T-cell (primary cell): Measurements from ENCODE around the gene TMEM213. TPM values are rescaled to one million over a fixed set of nuclear protein-coding genes. Genes with fewer than 3 reads are reported as not detected.

Experiments
- ATAC-seq, 4 experiments: fragments of 200-7000 bp in 3 of 4; fragments of 150-1000 bp in 1 of 4; cut with Tn5 transposase; replicated peaks in 1 of 4; 1 replicate in 3 of 4; 2 replicates in 1 of 4; pipeline ENCODE4 v1.10.0; 2021; ENCODE audit warnings: moderate library complexity in 3 of 4, mild to moderate bottlenecking in 2 of 4, moderate number of reproducible peaks in 1 of 4
- CTCF ChIA-PET, 2 donors: fragments of 300-600 bp; sonication (Branson Sonifier 250); formaldehyde crosslinking; loops; one replicate each; lab custom pipeline; 2022; ENCODE audit warnings: antibody characterized with exemption in 2 of 2; lab: Charles Lee
- POLR2A ChIA-PET, 2 donors: fragments of 300-600 bp; sonication (Branson Sonifier 250); formaldehyde crosslinking; loops; one replicate each; lab custom pipeline; 2022; ENCODE audit warnings: antibody characterized with exemption in 2 of 2; lab: Charles Lee
- DNase-seq, 35 experiments: peaks; one replicate each; pipeline versions ENCODE4 v3.0.0 to v3.0.0-alpha.2; 2013 to 2023
- H3K27ac ChIP-seq: one replicate; pipeline ENCODE4 v1.5.1; 2013; ENCODE audit warnings: low read length
- H3K27me3 ChIP-seq, 2 experiments: replicated peaks in 1 of 2; 1 replicate in 1 of 2; 2 replicates in 1 of 2; pipeline versions ENCODE4 v1.6.1 to v1.7.0; 2013; ENCODE audit warnings: low read length in 1 of 2, mixed read lengths in 1 of 2; ENCODE audit not compliant: control insufficient read depth in 2 of 2, insufficient read depth in 2 of 2; ENCODE audit errors: extremely low read depth in 1 of 2
- H3K36me3 ChIP-seq, 2 donors: 1 replicate in 1 of 2; 2 replicates in 1 of 2; pipeline versions ENCODE4 v1.6.1 to v1.7.0; 2013; ENCODE audit warnings: low read length in 1 of 2; ENCODE audit not compliant: control insufficient read depth in 2 of 2, insufficient read depth in 1 of 2; ENCODE audit errors: extremely low read depth in 1 of 2
- H3K4me1 ChIP-seq, 2 experiments: 1 replicate in 1 of 2; 2 replicates in 1 of 2; pipeline versions ENCODE4 v1.6.1 to v1.7.0; 2013; ENCODE audit warnings: low read length in 2 of 2, mixed read lengths in 1 of 2; ENCODE audit not compliant: insufficient read depth in 2 of 2, control insufficient read depth in 1 of 2; ENCODE audit errors: extremely low read depth in 1 of 2
- H3K4me3 ChIP-seq, 2 donors: 1 replicate in 1 of 2; 2 replicates in 1 of 2; pipeline versions ENCODE4 v1.5.1 to v1.7.0; 2013; ENCODE audit warnings: mild to moderate bottlenecking in 2 of 2, low read length in 1 of 2, moderate library complexity in 1 of 2; ENCODE audit not compliant: control insufficient read depth in 1 of 2; ENCODE audit errors: extremely low read depth in 1 of 2
- H3K9me3 ChIP-seq: 2 replicates; pipeline ENCODE4 v1.7.0; 2013
- H3K27ac Mint-ChIP-seq, 2 donors: one replicate each; pipeline ENCODE4 v1.8.0; 2020 to 2021; ENCODE audit warnings: mild to moderate bottlenecking in 2 of 2, mixed read lengths in 2 of 2
- H3K27me3 Mint-ChIP-seq, 2 donors: one replicate each; pipeline ENCODE4 v1.8.0; 2021 to 2022; ENCODE audit warnings: mixed read lengths in 2 of 2
- H3K36me3 Mint-ChIP-seq: one replicate; pipeline ENCODE4 v1.8.0; 2021; ENCODE audit warnings: mixed read lengths
- H3K4me1 Mint-ChIP-seq, 3 donors: one replicate each; pipeline ENCODE4 v1.8.0; 2020 to 2022; ENCODE audit warnings: mixed read lengths in 3 of 3, mild to moderate bottlenecking in 1 of 3
- H3K4me3 Mint-ChIP-seq, 3 donors: one replicate each; pipeline ENCODE4 v1.8.0; 2020 to 2022; ENCODE audit warnings: mild to moderate bottlenecking in 3 of 3, mixed read lengths in 3 of 3, moderate library complexity in 3 of 3
- H3K9me3 Mint-ChIP-seq, 3 donors: one replicate each; pipeline ENCODE4 v1.8.0; 2020 to 2022; ENCODE audit warnings: mixed read lengths in 3 of 3
- WGBS: methylation state at CpG from one replicate; pipeline ENCODE4 v1.1.5; 2013; ENCODE audit warnings: missing lambda C conversion rate; ENCODE audit not compliant: insufficient coverage; 5-methylcytosine and 5-hydroxymethylcytosine counted together
- total RNA-seq, 35 experiments: library from RNA in 6 of 35; stranded (reverse) in 6 of 35; fragments of 120-200 nt in 1 of 35; gene quantifications; one replicate each; pipeline versions ENCODE4 v1.2.1 to v1.2.4 and lab custom pipeline; 2013 to 2026

TMEM213 gene
- total RNA-seq, 5 donors from 2014 or later (not counting 1 experiment from before 2014, with no cell fraction given): not detected

DNA sequence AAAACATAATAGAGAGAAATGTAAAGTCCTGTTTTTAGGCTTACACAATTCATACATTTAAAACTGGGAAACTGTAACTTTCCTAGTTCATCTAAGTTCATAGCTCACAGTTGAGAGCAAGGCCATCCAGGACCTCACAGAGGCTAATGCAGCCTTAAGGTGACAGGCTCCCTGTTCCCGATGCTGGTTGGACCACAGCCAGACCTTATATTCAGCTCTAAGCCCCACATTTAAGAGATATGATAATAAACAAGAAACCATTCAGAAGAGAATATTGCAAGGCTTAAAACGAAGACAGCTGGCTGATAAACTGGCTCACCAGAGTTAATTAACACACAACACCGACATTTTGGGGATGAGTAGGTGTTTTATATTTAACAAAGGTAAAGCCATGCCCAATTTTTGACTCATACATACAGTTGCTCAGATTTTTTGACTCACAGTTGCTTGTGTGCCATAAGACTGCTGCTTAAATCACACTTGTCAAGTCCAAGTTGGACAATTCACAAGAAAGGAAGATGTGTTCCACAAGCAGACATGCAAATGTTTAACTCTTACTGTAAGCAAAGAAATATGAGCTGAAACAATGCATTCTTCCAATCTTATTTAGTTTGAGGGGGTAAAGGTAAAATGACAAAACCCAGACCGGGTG, 41.1 kb upstream of the TMEM213 start:
- Mint-ChIP-seq H3K27me3 (no peaks in the 10 kb centered on the region), H3K4me1 (peaks cover 21 to 50% (median 46%) of the 10 kb centered on the region in 3 donors), H3K36me3 (no peaks in the 10 kb centered on the region), H3K9me3 (no peaks in the 10 kb centered on the region), H3K27ac (peak overlapping the region in 1 of 2 donors; percentile 29), H3K4me3 (no peak overlapping the region)
- Histone ChIP-seq H3K4me1 (peaks cover 14 to 23% of the 10 kb centered on the region in 2 experiments), H3K36me3 (no peaks in the 10 kb centered on the region), H3K27me3 (peaks cover 0 to 1% of the 10 kb centered on the region in 2 experiments), H3K27ac (no peak overlapping the region), H3K9me3 (no peaks in the 10 kb centered on the region), H3K4me3 (no peak overlapping the region)
- ATAC-seq (no peak), DNase-seq (no peak)
- ChIA-PET POLR2A (no interaction called here), CTCF (interaction anchor here in 1 of 2 donors (0.5 kb wide), 2 partner anchors 21 to 119 kb away, joined by 3 read pairs; no protein-coding TSS in a partner anchor)
- no CpG with 5 or more reads among the region's 4 CpGs for WGBS

DNA sequence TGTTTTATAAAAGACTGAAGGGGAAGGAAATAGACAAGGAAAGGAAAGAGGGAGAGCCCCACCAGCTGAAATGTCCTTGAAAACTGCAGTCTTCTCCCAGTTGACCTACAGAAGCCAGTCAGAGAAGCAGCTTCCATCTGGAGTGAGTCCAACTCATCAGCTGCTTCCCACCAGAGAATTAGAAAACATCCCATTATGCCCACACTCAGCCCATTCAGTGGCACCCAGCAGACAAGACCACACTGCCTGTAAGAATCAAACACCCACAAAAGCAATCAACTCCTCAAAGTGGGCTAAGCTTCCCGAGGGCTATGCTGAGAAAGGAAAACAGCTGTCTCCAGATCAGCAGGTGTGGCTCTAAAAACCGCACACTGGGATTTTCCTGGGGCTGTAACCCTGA, 29.6 kb upstream of the TMEM213 start:
- H3K27ac ChIP-seq: no peak overlapping the region
- Mint-ChIP-seq H3K27me3 (no peaks in the 10 kb centered on the region), H3K27ac (no peak overlapping the region), H3K4me1 (peaks cover 3 to 6% (median 4%) of the 10 kb centered on the region in 3 donors), H3K4me3 (no peak overlapping the region), H3K9me3 (no peaks in the 10 kb centered on the region), H3K36me3 (no peaks in the 10 kb centered on the region)
- 60% methylated on average over 2 of the region's 2 CpGs for WGBS
- ATAC-seq (no peak), DNase-seq (no peak)
- CTCF ChIA-PET: interaction anchor here in 1 of 2 donors (0.5 to 0.6 kb wide), 2 partner anchors 24 to 137 kb away, joined by 7 read pairs; no protein-coding TSS in a partner anchor
- no peaks in the 10 kb centered on the region for H3K9me3 ChIP-seq
- H3K4me3 ChIP-seq: no peak overlapping the region
- peaks cover 0 to 8% of the 10 kb centered on the region in 2 experiments for H3K27me3 ChIP-seq
- no peaks in the 10 kb centered on the region for H3K4me1 ChIP-seq
- POLR2A ChIA-PET: no interaction called here
- no peaks in the 10 kb centered on the region for H3K36me3 ChIP-seq

DNA sequence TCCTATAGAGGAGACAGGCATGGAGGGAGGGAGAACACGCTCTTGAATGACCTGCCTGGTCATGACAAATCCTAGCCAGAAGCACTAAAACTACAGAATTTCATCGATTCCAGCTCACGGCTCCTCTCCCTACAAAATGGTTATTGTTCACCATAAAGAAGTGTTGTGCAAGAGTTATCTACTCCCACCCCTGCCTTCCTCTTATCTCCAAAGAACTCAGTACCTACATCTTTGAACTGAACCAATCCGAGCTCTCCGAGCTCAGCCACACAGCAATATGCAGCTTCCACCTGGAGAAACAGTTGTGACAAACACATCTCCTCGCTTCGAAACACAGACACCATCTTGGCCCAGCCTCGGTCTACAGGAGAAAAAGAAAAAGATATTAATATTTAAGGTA, 26.9 kb upstream of the TMEM213 start:
- WGBS: no CpG with 5 or more reads among the region's 8 CpGs
- no peak overlapping the region for H3K27ac Mint-ChIP-seq
- CTCF ChIA-PET: interaction anchor here in 1 of 2 donors (0.7 kb wide), 1 partner anchor 20 kb away, joined by 3 read pairs; no protein-coding TSS in a partner anchor

DNA sequence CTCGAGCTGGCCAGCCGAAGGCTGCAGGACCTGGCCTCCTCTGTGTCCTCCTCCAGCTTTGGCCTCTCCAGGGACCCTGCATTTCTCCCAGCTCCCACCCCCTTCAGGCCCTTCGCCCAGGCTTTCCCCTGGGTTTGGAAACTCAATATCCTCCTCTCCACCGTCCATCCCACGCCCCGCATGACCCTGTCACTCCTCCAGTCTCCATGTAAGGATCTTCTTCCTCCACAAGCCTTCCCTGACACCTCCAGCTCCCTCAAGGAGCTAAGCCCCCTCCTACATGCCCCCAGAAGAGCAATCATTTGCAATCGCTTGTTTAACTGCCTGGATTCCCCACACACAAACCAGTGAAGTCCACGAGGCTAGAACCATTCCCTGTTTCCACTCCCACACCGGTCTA, 24.6 kb upstream of the TMEM213 start:
- POLR2A ChIA-PET: no interaction called here
- H3K4me3 Mint-ChIP-seq: no peak overlapping the region

More for the DNA sequence above, 26.9 kb upstream of the TMEM213 start:
- Histone ChIP-seq H3K36me3 (no peaks in the 10 kb centered on the region), H3K27me3 (peaks cover 0 to 7% of the 10 kb centered on the region in 2 experiments), H3K27ac (no peak overlapping the region), H3K9me3 (no peaks in the 10 kb centered on the region), H3K4me1 (no peaks in the 10 kb centered on the region), H3K4me3 (no peak overlapping the region)
- H3K27me3 Mint-ChIP-seq: no peaks in the 10 kb centered on the region
- peaks cover 3 to 6% (median 4%) of the 10 kb centered on the region in 3 donors for H3K4me1 Mint-ChIP-seq
- no peak overlapping the region for H3K4me3 Mint-ChIP-seq
- H3K36me3 Mint-ChIP-seq: no peaks in the 10 kb centered on the region
- no peaks in the 10 kb centered on the region for H3K9me3 Mint-ChIP-seq
- DNase-seq (no peak), ATAC-seq (no peak)
- POLR2A ChIA-PET: no interaction called here

DNA sequence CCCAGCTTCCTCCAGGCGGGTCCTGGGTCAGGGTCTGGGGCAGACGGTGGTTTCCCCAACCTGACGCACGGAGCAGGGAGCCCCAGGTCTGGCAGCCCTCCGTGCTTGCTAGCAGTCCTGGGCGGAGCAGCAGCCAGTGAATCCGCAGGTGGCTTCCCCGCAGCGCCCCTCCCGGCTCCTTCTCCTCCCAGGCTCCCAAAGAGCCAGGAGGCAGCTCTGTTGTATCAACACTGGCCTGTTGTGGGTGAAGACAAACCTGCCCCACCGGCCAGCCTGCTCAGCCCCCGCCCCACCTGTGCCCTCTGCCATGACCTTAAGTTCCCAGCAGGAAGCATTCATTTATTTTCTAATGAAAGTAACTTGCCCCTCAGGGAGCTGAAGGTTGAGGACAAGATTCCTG, 24.0 kb upstream of the TMEM213 start:
- H3K4me3 ChIP-seq: no peak overlapping the region
- Mint-ChIP-seq H3K9me3 (no peaks in the 10 kb centered on the region), H3K4me1 (peaks cover 3 to 6% (median 4%) of the 10 kb centered on the region in 3 donors), H3K4me3 (no peak overlapping the region), H3K27ac (no peak overlapping the region), H3K36me3 (no peaks in the 10 kb centered on the region), H3K27me3 (no peaks in the 10 kb centered on the region)
- no peaks in the 10 kb centered on the region for H3K36me3 ChIP-seq
- no peak overlapping the region for H3K27ac ChIP-seq
- H3K27me3 ChIP-seq: peaks cover 0 to 7% of the 10 kb centered on the region in 2 experiments
- no peaks in the 10 kb centered on the region for H3K4me1 ChIP-seq
- DNase-seq (no peak), ATAC-seq (no peak)
- CTCF ChIA-PET: no interaction called here
- 87% methylated on average over 11 of the region's 12 CpGs for WGBS
- no peaks in the 10 kb centered on the region for H3K9me3 ChIP-seq
- POLR2A ChIA-PET: no interaction called here

More for the DNA sequence above, 24.6 kb upstream of the TMEM213 start:
- Histone ChIP-seq H3K4me1 (no peaks in the 10 kb centered on the region), H3K9me3 (no peaks in the 10 kb centered on the region), H3K36me3 (no peaks in the 10 kb centered on the region), H3K27ac (no peak overlapping the region), H3K4me3 (no peak overlapping the region), H3K27me3 (peaks cover 0 to 7% of the 10 kb centered on the region in 2 experiments)
- Mint-ChIP-seq H3K4me1 (peaks cover 3 to 6% (median 4%) of the 10 kb centered on the region in 3 donors), H3K27me3 (no peaks in the 10 kb centered on the region), H3K9me3 (no peaks in the 10 kb centered on the region), H3K27ac (no peak overlapping the region), H3K36me3 (no peaks in the 10 kb centered on the region)
- WGBS: 72% methylated on average over 7 of the region's 9 CpGs
- ATAC-seq (no peak), DNase-seq (no peak)
- CTCF ChIA-PET: no interaction called here

DNA sequence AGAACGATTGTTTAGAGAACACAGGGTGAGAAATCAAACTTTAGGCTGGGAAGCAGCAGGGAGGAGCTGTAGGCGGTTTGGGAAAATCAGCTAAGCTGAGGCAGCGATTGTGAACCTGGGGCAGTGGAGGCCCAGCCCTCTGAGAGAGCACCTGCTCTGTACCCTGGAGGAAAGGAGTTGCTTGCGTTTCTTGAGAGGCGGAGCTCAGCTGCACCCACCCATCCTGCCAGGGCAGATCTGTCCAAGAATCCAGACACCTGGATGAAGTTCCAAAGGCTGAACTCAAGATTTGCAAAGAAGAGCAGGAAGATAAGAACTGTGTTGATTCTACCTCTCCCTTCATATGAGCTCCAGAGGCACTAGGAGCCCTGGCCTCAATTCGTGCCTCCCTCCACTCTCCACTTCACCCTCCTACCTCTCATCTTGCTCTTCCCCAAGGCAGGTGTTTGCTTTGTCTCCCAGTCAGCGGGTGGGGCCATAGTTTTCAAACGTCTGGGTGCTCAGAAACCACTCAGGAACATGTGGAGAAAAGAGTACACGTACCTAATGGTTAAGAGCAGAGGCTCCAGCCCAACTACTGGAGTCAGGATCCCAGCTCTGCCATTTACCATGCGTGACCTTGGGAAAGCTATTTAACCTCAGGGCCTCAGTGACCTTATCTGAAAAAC, 21.5 kb upstream of the TMEM213 start:
- H3K27me3 Mint-ChIP-seq: no peaks in the 10 kb centered on the region
- WGBS: 90% methylated on average over 8 of the region's 10 CpGs
- CTCF ChIA-PET: interaction anchor here in 1 of 2 donors (0.6 kb wide), 1 partner anchor 16 kb away, joined by 6 read pairs; no protein-coding TSS in a partner anchor
- Histone ChIP-seq H3K9me3 (no peaks in the 10 kb centered on the region), H3K4me3 (no peak overlapping the region), H3K27me3 (peaks cover 0 to 7% of the 10 kb centered on the region in 2 experiments), H3K36me3 (no peaks in the 10 kb centered on the region), H3K27ac (no peak overlapping the region), H3K4me1 (no peaks in the 10 kb centered on the region)
- H3K4me3 Mint-ChIP-seq: no peak overlapping the region
- H3K9me3 Mint-ChIP-seq: peaks cover 0 to 4% (median 0%) of the 10 kb centered on the region in 3 donors
- no peak overlapping the region for H3K27ac Mint-ChIP-seq
- no peaks in the 10 kb centered on the region for H3K4me1 Mint-ChIP-seq
- H3K36me3 Mint-ChIP-seq: no peaks in the 10 kb centered on the region
- POLR2A ChIA-PET: interaction anchor here in 1 of 2 donors (0.6 kb wide), 1 partner anchor 9 kb away, joined by 3 read pairs; no protein-coding TSS in a partner anchor
- ATAC-seq (no peak), DNase-seq (no peak)
